Fibroblast of villous mesenchyme (primary cell): ENCODE measurements around the gene FAM13C. TPM values are rescaled to one million over a fixed set of nuclear protein-coding genes. Genes with fewer than 3 reads are reported as not detected.
"Not testable (repeated sequence)": the region's sequence is repeated elsewhere in the genome, so short reads cannot be mapped to it uniquely, and the experiment has no call there.

Experiments
- DNase-seq: peaks from one replicate; pipeline ENCODE4 v3.0.0-alpha.2; 2010; ENCODE audit warnings: low read depth
- H3K4me3 ChIP-seq: 2 replicates; pipeline ENCODE4 v1.5.1; 2011; ENCODE audit warnings: low read depth, mild to moderate bottlenecking, low read length
- CTCF ChIP-seq: IDR thresholded peaks from 2 replicates; pipeline ENCODE4 v1.5.1; 2012; ENCODE audit warnings: low read depth, mild to moderate bottlenecking, low read length; ENCODE audit not compliant: insufficient read depth
- total RNA-seq: library from RNA; depleted of rRNA; stranded (reverse); fragments of >200 nt; gene quantifications from 2 replicates; pipeline ENCODE4 v1.2.3, GENCODE V29; 2012

The FAM13C gene
- total RNA-seq, 1 donor = 0.43 TPM

- no peak for DNase-seq
- TF ChIP-seq CTCF = no peak
- no peak overlapping the region for H3K4me3 ChIP-seq
These were observed 137.1 kb downstream of the FAM13C start for GRCh38 chr10:59225211-59225610.

GRCh38 chr10:59223597-59223996, 138.8 kb downstream of the FAM13C start:
- not testable (repeated sequence) for DNase-seq

GRCh38 chr10:59222788-59223187, 139.6 kb downstream of the FAM13C start:
- DNase-seq = no peak
- TF ChIP-seq CTCF = no peak
- H3K4me3 ChIP-seq = no peak overlapping the region

More at GRCh38 chr10:59223597-59223996, 138.8 kb downstream of the FAM13C start:
- not testable (repeated sequence) for H3K4me3 ChIP-seq

- no peak overlapping the region for H3K4me3 ChIP-seq
- no peak for TF ChIP-seq CTCF
- no peak for DNase-seq
These were observed 146.0 kb downstream of the FAM13C start for GRCh38 chr10:59216178-59216869.

GRCh38 chr10:59214160-59214559, 148.2 kb downstream of the FAM13C start:
- no peak for TF ChIP-seq CTCF
- H3K4me3 ChIP-seq = no peak overlapping the region
- no peak for DNase-seq

- TF ChIP-seq CTCF = no peak
- DNase-seq = no peak
- H3K4me3 ChIP-seq = no peak overlapping the region
These were observed 150.0 kb downstream of the FAM13C start for GRCh38 chr10:59212301-59212798.

GRCh38 chr10:59206204-59206720, 156.1 kb downstream of the FAM13C start:
- DNase-seq = no peak
- TF ChIP-seq CTCF = no peak
- no peak overlapping the region for H3K4me3 ChIP-seq

Other genes with a start within 250 kb of the FAM13C start
- not detected in 2 replicates for gene PHYHIPL, start 185.9 kb downstream of the FAM13C start, total RNA-seq